ENCODE results near the gene CYP4F8.
"Not testable (repeated sequence)": the region's sequence is repeated elsewhere in the genome, so short reads cannot be mapped to it uniquely, and the experiment has no call there.

The CYP4F8 gene

GRCh38 chr19:15614507-15615379 lies at the start of gene CYP4F8:
Gene CYP4F8 (plus strand): TSS chr19:15615218. CDS start chr19:15615617, 399 bp downstream.
- no peak for DNase-seq

DNA sequence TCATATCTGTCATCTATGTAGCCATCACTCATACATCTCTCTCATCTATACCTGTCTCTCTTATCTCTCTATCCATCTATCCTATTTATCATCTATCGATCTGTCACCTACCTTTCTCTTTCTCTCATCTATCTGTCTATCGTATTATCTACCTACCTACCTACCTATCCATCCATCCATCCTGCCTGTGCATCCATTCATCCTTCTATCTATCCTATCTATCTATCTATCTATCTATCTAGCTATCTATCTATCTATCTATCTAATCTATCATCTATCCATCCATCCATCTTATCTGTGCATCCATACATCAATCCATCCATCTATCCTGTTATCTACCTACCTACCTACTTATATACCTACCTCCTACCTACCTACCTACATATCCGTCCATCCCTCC lies 44.6 kb upstream of the CYP4F8 start:
- no peak for DNase-seq

DNA sequence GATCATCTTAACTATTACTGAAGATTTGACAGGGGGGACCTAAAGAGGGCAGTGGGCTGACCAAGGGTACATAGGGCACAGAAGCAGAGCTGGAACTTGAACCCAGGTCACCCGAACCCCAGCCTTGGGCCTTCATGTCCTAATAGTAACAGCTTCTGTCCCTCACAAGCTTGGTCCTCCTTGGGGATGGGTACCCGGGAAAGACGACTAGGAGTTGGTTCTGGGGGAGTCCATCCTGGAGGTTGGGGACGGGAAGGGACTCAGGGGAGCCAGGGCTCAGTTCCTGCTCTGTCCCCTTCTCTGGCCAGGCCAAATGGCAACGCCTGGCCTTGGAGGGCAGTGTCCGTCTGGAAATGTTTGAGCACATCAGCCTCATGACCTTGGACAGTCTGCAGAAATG lies 39.6 kb upstream of the CYP4F8 start:
- DNase-seq, result no peak

DNA sequence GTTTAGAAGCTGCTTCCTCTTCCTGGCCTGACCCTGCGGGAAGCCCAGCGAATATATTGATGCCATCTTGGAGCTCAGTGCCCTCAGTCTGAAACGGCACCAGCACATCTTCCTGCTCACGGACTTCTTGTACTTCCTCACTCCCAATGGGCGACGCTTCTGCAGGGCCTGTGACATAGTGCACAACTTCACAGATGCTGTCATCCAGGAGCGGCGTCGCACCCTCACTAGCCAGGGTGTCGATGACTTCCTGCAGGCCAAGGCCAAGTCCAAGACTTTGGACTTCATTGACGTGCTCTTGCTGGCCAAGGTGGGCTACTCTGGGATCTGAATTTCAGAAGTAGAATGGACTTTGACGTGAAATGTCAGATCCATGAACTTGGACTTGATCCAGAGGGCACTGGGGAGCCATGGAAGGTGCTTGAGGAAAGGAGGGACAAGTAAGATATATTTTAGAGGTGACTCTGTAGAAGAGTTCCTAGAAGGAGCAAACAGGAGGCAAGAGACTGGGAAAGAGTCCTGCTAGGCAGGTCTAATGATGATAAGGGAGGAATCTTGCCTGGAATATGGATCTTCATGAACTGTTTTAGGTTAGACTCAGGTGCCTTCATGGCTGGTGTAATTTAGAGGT lies 38.4 kb upstream of the CYP4F8 start:
- DNase-seq, result no peak

DNA sequence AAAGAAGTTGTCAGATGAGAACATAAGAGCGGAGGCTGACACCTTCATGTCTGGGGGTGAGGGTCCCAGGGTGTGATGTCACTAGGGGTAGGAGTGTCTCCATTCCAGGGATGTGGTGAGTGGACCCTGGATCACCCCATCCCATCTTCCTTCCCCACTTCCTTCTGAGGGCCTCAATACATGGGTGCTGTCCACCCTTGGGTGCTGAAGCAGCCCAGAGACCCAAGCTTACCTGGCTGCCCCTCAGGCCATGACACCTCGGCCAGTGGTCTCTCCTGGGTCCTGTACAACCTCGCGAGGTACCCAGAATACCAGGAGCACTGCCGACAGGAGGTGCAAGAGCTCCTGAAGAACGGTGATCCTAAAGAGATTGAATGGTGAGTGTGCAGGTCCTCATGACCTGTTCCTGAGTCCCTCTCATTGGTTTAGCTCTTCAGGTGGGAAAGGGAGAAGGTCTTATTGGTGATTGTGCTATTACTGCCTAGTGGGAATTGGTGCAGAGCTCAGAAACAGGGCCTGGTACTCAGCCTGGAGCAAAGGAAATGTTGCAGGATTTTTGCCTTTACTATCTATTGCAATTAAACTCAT lies 37.7 kb upstream of the CYP4F8 start:
- DNase-seq, result no peak

GRCh38 chr19:15583346-15583745 lies 31.7 kb upstream of the CYP4F8 start:
- no peak for DNase-seq

- DNase-seq, result no peak
Measured at GRCh38 chr19:15584095-15584494, 30.9 kb upstream of the CYP4F8 start.

DNA sequence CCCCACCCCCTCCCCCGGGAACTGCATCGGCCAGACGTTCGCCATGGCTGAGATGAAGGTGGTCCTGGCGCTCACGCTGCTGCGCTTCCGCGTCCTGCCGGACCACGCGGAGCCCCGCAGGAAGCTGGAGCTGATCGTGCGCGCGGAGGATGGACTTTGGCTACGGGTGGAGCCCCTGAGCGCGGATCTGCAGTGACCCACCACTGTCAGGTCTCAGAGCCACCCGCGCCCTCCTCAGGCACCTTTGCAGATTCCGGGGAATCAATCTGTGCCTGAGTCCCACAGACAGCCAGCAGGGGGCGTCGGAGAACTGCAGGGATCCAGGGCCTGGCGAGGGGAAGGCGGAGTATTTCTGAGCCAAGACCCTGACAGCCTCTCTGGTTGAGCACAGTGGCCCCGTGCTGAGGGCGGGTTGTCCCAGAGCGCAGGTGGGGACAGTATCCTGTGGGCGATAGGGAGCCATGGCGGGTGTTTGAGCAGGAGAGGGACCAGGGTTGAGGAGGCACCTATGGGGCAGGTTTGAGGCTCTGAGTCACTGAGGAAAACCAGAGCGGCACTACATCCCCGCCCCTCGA lies 30.4 kb upstream of the CYP4F8 start:
- DNase-seq, result peak; percentile 78

- peak; percentile 21 for DNase-seq
Measured at GRCh38 chr19:15587663-15588062, 27.4 kb upstream of the CYP4F8 start.

DNA sequence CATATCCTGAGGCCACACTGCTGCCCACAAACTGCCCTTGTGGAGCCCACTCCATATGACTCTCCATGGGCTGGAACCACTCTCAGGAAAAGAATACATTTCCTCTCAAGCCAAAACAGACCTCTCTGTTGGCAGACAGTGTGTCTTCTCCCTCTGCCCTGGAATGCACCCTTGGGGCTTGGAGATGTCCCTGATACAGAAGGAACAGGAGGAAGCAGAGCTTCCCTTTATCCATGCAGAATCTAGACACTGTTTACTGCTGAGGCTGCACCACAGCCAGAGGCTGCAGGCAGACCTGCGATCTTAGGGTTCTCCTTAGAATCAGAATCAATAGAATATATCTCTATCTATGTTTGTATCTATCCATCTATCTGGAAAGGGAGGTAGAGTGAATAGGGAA lies 26.8 kb upstream of the CYP4F8 start:
- DNase-seq, result no peak

GRCh38 chr19:15589760-15590451 lies 25.1 kb upstream of the CYP4F8 start:
- no peak for DNase-seq

DNA sequence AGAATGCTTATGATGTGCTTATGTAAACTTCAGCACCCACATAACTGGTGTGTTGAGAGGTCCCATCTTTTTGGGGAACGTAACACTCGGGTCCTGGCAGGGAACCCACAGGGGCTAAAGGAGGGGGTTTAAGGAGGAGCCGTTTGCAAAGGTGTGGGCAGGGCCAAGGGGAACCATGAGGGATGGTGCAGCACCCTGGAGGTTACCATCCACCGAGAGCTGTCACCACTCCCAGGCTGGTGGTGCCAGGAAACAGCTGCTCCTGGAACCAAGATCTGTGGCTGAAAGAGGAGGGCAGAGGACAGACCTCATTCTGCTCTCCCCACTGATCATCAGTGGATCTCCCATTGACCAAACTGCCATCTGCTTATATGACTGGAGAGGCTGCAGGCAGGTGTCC lies 23.2 kb upstream of the CYP4F8 start:
- no peak for DNase-seq

DNA sequence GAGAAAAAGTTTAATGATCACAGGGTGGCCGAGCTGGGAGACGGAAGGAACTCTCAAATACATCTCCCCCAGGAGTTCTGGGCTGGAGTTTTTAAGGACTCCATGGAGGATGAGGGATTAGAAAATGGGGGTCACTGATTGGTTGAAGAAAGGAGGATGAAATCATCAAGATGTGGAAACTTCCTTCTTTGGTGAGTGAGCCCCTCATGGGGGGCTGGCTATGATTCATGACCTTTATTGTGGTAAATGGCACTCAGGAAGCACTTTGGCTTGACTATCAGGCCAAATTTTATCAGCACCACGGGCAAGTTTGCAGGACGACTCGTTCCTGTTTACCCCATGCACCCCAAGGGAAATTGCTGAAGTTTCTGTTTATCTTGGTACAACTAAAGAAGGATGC lies 22.5 kb upstream of the CYP4F8 start:
- DNase-seq, result not testable (repeated sequence)

- DNase-seq, result not testable (repeated sequence)
Measured at GRCh38 chr19:15593766-15594165, 21.3 kb upstream of the CYP4F8 start.

- DNase-seq, result no peak
Measured at GRCh38 chr19:15595069-15595468, 19.9 kb upstream of the CYP4F8 start.

DNA sequence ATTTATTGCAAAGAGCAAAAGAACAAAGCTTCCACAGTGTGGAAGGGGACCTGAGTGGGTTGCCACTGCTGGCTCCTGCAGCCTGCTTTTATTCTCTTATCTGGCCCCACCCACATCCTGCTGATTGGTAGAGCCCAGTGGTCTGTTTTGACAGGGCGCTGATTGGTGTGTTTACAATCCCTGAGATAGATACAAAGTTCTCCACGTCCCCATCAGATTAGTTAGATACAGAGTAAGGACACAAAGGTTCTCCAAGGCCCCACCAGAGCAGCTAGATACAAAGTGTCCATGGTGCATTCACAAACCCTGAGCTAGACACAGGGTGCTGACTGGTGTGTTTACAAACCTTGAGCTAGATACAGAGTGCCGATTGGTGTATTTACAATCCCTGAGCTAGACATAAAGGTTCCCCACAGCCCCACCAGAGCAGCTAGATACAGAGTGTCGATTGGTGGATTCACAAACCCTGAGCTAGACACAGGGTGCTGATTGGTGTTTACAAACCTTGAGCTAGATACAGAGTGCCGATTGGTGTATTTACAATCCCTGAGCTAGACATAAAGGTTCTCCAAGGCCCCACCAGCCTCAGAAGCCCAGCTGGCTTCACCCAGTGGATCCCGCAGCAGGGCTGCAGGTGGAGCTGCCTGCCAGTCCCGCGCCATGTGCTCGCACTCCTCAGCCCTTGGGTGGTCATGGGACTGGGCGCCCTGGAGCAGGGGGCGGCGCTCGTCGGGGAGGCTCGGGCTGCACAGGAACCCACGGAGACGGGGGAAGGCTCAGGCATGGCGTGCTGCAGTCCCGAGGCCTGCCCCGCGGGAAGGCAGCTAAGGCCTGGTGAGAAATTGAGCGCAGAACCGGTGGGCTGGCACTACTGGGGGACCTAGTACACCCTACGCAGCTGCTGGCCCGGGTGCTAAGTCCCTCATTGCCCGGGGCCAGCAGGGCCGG lies 6.8 kb upstream of the CYP4F8 start:
- DNase-seq, result not testable (repeated sequence)

- no peak for DNase-seq
Measured at GRCh38 chr19:15609261-15609660, 5.8 kb upstream of the CYP4F8 start.

- no peak for DNase-seq
Measured at GRCh38 chr19:15612342-15612741, 2.7 kb upstream of the CYP4F8 start.

DNA sequence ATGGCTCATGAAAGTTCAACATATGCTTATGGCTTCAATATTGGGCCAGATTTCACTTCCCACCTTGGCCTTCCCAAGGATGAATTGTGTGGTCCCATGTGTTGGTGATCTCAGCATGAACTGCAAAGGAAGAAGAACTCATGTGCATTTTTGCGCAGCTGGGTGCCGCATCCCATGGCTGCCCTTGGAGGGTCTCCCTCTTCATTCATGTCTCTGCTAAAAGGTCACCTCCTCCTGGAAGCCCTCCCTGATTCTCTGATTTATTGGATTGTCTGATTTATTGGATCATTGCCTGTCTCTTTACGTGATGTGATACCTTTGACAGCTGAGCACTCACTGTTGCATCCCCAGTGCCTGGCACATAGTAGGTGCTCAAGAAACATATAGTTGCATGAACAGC lies 1.7 kb upstream of the CYP4F8 start:
- DNase-seq, result no peak

- no peak for DNase-seq
Measured at GRCh38 chr19:15615526-15615925, 508 bp downstream of the CYP4F8 start.

DNA sequence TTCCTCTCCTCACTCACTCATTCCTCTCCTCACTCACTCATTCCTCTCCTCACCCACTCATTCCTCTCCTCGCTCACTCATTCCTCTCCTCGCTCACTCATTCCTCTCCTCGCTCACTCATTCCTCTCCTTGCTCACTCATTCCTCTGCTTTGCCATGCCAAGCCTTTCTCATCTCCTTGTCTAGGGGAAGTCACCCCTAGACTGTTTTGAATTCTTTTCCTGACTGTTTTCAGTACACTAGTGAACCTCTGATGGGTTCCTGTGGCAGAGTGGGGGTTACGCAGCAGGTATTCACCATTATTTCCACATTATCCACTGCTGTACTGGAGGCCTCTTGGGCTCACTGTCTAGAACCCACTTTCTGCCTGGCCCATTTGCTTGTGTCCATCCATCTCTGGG lies 1.2 kb downstream of the CYP4F8 start:
- DNase-seq, result no peak
